ENCODE results near the gene HARS1.
"Not testable (repeated sequence)": the region's sequence is repeated elsewhere in the genome, so short reads cannot be mapped to it uniquely, and the experiment has no call there.

The HARS1 gene

GRCh38 chr5:140633021-140633471, 58.1 kb downstream of the HARS1 start, which contains the start of gene CD14:
Gene CD14, minus strand, starts transcription at chr5:140633175. Its CDS starts 104 bp downstream, at chr5:140633071.
- DNase-seq (ENCODE audit: low read depth, low spot score): no peak

GRCh38 chr5:140632366-140633020, 58.7 kb downstream of the HARS1 start:
- DNase-seq (ENCODE audit: low read depth, low spot score): peak; percentile 61

- DNase-seq (ENCODE audit: low read depth, low spot score): no peak
Measured at GRCh38 chr5:140631831-140632365, 59.3 kb downstream of the HARS1 start.

GRCh38 chr5:140631036-140631417, 60.1 kb downstream of the HARS1 start:
- no peak for DNase-seq (ENCODE audit: low read depth, low spot score)

- no peak for DNase-seq (ENCODE audit: low read depth, low spot score)
Measured at GRCh38 chr5:140630292-140631035, 60.7 kb downstream of the HARS1 start.

GRCh38 chr5:140628711-140629110, 62.5 kb downstream of the HARS1 start:
- DNase-seq (ENCODE audit: low read depth, low spot score): no peak

GRCh38 chr5:140627972-140628371, 63.2 kb downstream of the HARS1 start:
- DNase-seq (ENCODE audit: low read depth, low spot score): no peak

GRCh38 chr5:140624886-140625285, 66.3 kb downstream of the HARS1 start:
- not testable (repeated sequence) for DNase-seq (ENCODE audit: low read depth, low spot score)

All from astrocyte of the hippocampus (primary cell).